IMR-90 (cell line): ENCODE results near the gene ABL1. TPM values are rescaled to one million over a fixed set of nuclear protein-coding genes. Genes with fewer than 3 reads are reported as not detected.

Source experiments
- ATAC-seq: fragments of 200-7000 bp; cut with Tn5 transposase; 2 replicates; pipeline ENCODE4 v1.9.1; 2020; ENCODE audit warnings: low read depth, mild to moderate bottlenecking, moderate library complexity
- BruUV-seq: library from RNA; stranded (reverse); fragments of 400-500 nt; replicated peaks from 2 replicates; lab custom pipeline; 2021; lab: Mats Ljungman, UMichigan
- CTCF ChIA-PET: fragments of 300-600 bp; formaldehyde crosslinking; extraction: SDS; loops from one replicate; lab custom pipeline; 2021; ENCODE audit warnings: antibody characterized with exemption; lab: Yijun Ruan, JAX
- POLR2A ChIA-PET: fragments of 300-600 bp; sonication (Branson Sonifier 250); formaldehyde crosslinking; loops from one replicate; lab custom pipeline; 2022; ENCODE audit warnings: antibody characterized with exemption; ENCODE audit not compliant: unreplicated experiment; lab: Charles Lee
- DNase-seq: peaks from one replicate; pipeline ENCODE4 v3.0.0; 2013
- H2AFZ ChIP-seq: replicated peaks from 2 replicates; pipeline ENCODE3; 2013; ENCODE audit warnings: low read length, mild to moderate bottlenecking; ENCODE audit not compliant: poor library complexity
- H2AK5ac ChIP-seq: 2 replicates; pipeline ENCODE4 v1.6.1; 2013; ENCODE audit warnings: low read depth, low read length, inconsistent platforms
- H2AK9ac ChIP-seq: replicated peaks from 2 replicates; pipeline ENCODE3; 2013; ENCODE audit warnings: mild to moderate bottlenecking, low read depth, low read length, moderate library complexity; ENCODE audit not compliant: poor library complexity
- H2BK120ac ChIP-seq: 2 replicates; pipeline ENCODE4 v1.6.1; 2013; ENCODE audit warnings: low read depth, low read length, inconsistent platforms
- H2BK15ac ChIP-seq: 3 replicates; pipeline ENCODE4 v1.6.1; 2013; ENCODE audit warnings: low read depth, low read length, inconsistent platforms
- H2BK20ac ChIP-seq: 2 replicates; pipeline ENCODE4 v1.6.1; 2013; ENCODE audit warnings: low read depth, mild to moderate bottlenecking, inconsistent platforms, low read length, moderate library complexity
- H2BK5ac ChIP-seq: 2 replicates; pipeline ENCODE4 v1.6.1; 2013; ENCODE audit warnings: mild to moderate bottlenecking, low read depth, low read length, inconsistent platforms; ENCODE audit not compliant: poor library complexity, severe bottlenecking
- H3K14ac ChIP-seq: replicated peaks from 2 replicates; pipeline ENCODE4 v1.6.1; 2013; ENCODE audit warnings: low read depth, low read length, inconsistent platforms
- H3K18ac ChIP-seq: 2 replicates; pipeline ENCODE4 v1.6.1; 2013; ENCODE audit warnings: low read depth, low read length, control low read depth
- H3K23ac ChIP-seq: 2 replicates; pipeline ENCODE4 v1.6.1; 2013; ENCODE audit warnings: low read depth, low read length, inconsistent platforms
- H3K27ac ChIP-seq: 2 replicates; pipeline ENCODE4 v1.5.1; 2013; ENCODE audit warnings: mild to moderate bottlenecking, control low read depth, low read length; ENCODE audit not compliant: insufficient read depth
- H3K27me3 ChIP-seq: 2 replicates; pipeline ENCODE4 v1.6.1; 2013; ENCODE audit warnings: low read length; ENCODE audit not compliant: control insufficient read depth, insufficient read depth
- H3K36me3 ChIP-seq: 2 replicates; pipeline ENCODE4 v1.6.1; 2013; ENCODE audit warnings: low read length, mixed read lengths; ENCODE audit not compliant: control insufficient read depth, insufficient read depth
- H3K4ac ChIP-seq: 2 replicates; pipeline ENCODE4 v1.6.1; 2013; ENCODE audit warnings: low read depth, low read length, inconsistent platforms
- H3K4me1 ChIP-seq: 2 replicates; pipeline ENCODE4 v1.6.1; 2013; ENCODE audit warnings: low read length, mixed read lengths; ENCODE audit not compliant: control insufficient read depth, insufficient read depth
- H3K4me2 ChIP-seq: 2 replicates; pipeline ENCODE4 v1.6.1; 2013; ENCODE audit warnings: low read depth, mild to moderate bottlenecking, control low read depth, low read length, moderate library complexity
- H3K4me3 ChIP-seq: 2 replicates; pipeline ENCODE4 v1.5.1; 2013; ENCODE audit warnings: low read depth, mild to moderate bottlenecking, control low read depth, low read length, moderate library complexity; ENCODE audit not compliant: insufficient read depth
- H3K56ac ChIP-seq: 2 replicates; pipeline ENCODE4 v1.6.1; 2013; ENCODE audit warnings: low read length, inconsistent platforms; ENCODE audit not compliant: insufficient read depth; ENCODE audit errors: extremely low read depth
- H3K79me1 ChIP-seq, 2 experiments: 2 replicates each; pipeline ENCODE4 v1.6.1; 2013; ENCODE audit warnings: low read length in 2 of 2, inconsistent platforms in 1 of 2, low read depth in 1 of 2
- H3K9ac ChIP-seq: 2 replicates; pipeline ENCODE4 v1.6.1; 2013; ENCODE audit warnings: low read depth, low read length, control low read depth
- H3K9me1 ChIP-seq: 2 replicates; pipeline ENCODE4 v1.6.1; 2013; ENCODE audit warnings: low read length, inconsistent platforms; ENCODE audit not compliant: insufficient read depth
- H3K9me3 ChIP-seq: 2 replicates; pipeline ENCODE4 v1.6.1; 2013; ENCODE audit warnings: low read length; ENCODE audit not compliant: control insufficient read depth, insufficient read depth
- H4K20me1 ChIP-seq: 2 replicates; pipeline ENCODE4 v1.6.1; 2013; ENCODE audit warnings: low read length, inconsistent platforms; ENCODE audit not compliant: insufficient read depth
- H4K5ac ChIP-seq: 2 replicates; pipeline ENCODE4 v1.6.1; 2013; ENCODE audit warnings: mild to moderate bottlenecking, low read depth, low read length, control low read depth
- H4K8ac ChIP-seq, 2 experiments: 2 replicates each; pipeline ENCODE4 v1.6.1; 2013; ENCODE audit warnings: low read depth in 2 of 2, low read length in 2 of 2, control low read depth in 1 of 2, inconsistent platforms in 1 of 2
- H4K91ac ChIP-seq: 2 replicates; pipeline ENCODE4 v1.6.1; 2013; ENCODE audit warnings: low read depth, low read length, inconsistent platforms; ENCODE audit not compliant: insufficient read depth
- BHLHE40 ChIP-seq: fragments of 150-350 bp; IDR thresholded peaks from 2 replicates; pipeline ENCODE4 v1.6.1; 2016; ENCODE audit warnings: mild to moderate bottlenecking, low read depth, low read length
- CEBPB ChIP-seq: IDR thresholded peaks from 2 replicates; pipeline ENCODE4 v1.6.1; 2012; ENCODE audit warnings: low read depth, low read length, improper control_type of control experiment
- CHD1 ChIP-seq: IDR thresholded peaks from 2 replicates; pipeline ENCODE4 v1.6.1; 2012; ENCODE audit warnings: low read depth, low read length, improper control_type of control experiment
- FOS ChIP-seq: fragments of 150-350 bp; IDR thresholded peaks from 2 replicates; pipeline ENCODE4 v1.6.1; 2016; ENCODE audit warnings: low read depth, low read length
- MAZ ChIP-seq: IDR thresholded peaks from 2 replicates; pipeline ENCODE4 v1.6.1; 2012; ENCODE audit warnings: low read depth, mild to moderate bottlenecking, low read length, improper control_type of control experiment, moderate library complexity, borderline replicate concordance
- RCOR1 ChIP-seq: IDR thresholded peaks from 2 replicates; pipeline ENCODE4 v1.6.1; 2012; ENCODE audit warnings: mild to moderate bottlenecking, low read length, improper control_type of control experiment; ENCODE audit not compliant: insufficient replicate concordance
- RFX5 ChIP-seq: IDR thresholded peaks from 2 replicates; pipeline ENCODE4 v1.8.0; 2012; ENCODE audit warnings: low read depth, mild to moderate bottlenecking, low read length, moderate library complexity
- SMC3 ChIP-seq: fragments of 150-350 bp; IDR thresholded peaks from 2 replicates; pipeline ENCODE4 v1.6.1; 2016; ENCODE audit warnings: low read depth, mild to moderate bottlenecking, antibody characterized with exemption, low read length, moderate library complexity
- USF2 ChIP-seq: fragments of 150-350 bp; IDR thresholded peaks from 2 replicates; pipeline ENCODE4 v1.6.1; 2017; ENCODE audit warnings: mild to moderate bottlenecking, antibody characterized with exemption, low read length, low read depth
- WGBS, 2 experiments: methylation state at CpG; one replicate each; pipeline versions ENCODE4 v1.1.5 to v1.1.7; 2013; ENCODE audit warnings: missing lambda C conversion rate in 2 of 2; ENCODE audit not compliant: insufficient read length in 1 of 2; ENCODE audit errors: extremely low coverage in 2 of 2; 5-methylcytosine and 5-hydroxymethylcytosine counted together
- dilution Hi-C: fragments of 300-500 bp; cut with HindIII; formaldehyde crosslinking; loops from one replicate; pipeline ENCODE4 v1.14.3; 2018; ENCODE audit warnings: low sequenced_read_pairs; ENCODE audit not compliant: unreplicated experiment
- in situ Hi-C: fragments of 300-500 bp; cut with MboI; formaldehyde crosslinking; loops from 3 replicates; pipeline ENCODE4 v1.14.3; 2019; ENCODE audit warnings: low sequenced_read_pairs, inconsistent platforms, mixed read lengths
- intact Hi-C: fragments of 100-400 bp; cut with micrococcal nuclease; formaldehyde crosslinking; loops from 2 replicates; pipeline ENCODE4 v1.10.0; 2022
- polyA plus RNA-seq, 3 experiments: library from polyadenylated mRNA; depleted of rRNA; stranded (reverse); fragments of >200 nt; gene quantifications; 2 replicates each; pipeline ENCODE4 v1.2.3, GENCODE V29; 2012; ENCODE audit warnings: low replicate concordance in 1 of 3
- total RNA-seq: library from RNA; depleted of rRNA; stranded (reverse); fragments of >200 nt; gene quantifications from 2 replicates; pipeline ENCODE4 v1.2.3, GENCODE V29; 2012

Gene ABL1
- total and polyA plus RNA-seq, 2 of the 4 experiments (the other 2 are of a cell fraction): 33.7 to 49.1 TPM

GRCh38 chr9:130852801-130853200, 17.7 kb downstream of the ABL1 start:
- H3K23ac ChIP-seq: no peak overlapping the region
- BruUV-seq: no TSS peak
- H2AK9ac ChIP-seq: no peak overlapping the region
- TF ChIP-seq MAZ: no peak
- no peak for TF ChIP-seq FOS
- TF ChIP-seq SMC3: no peak
- TF ChIP-seq RCOR1: no peak
- TF ChIP-seq CEBPB: no peak
- no peak for TF ChIP-seq CHD1
- no peak for TF ChIP-seq BHLHE40
- TF ChIP-seq RFX5: no peak
- no peak for TF ChIP-seq USF2
- no peak overlapping the region for H4K91ac ChIP-seq
- H3K18ac ChIP-seq: no peak overlapping the region
- in situ Hi-C loops (no loop called here), dilution Hi-C loops (no loop called here), intact Hi-C loops (no loop called here)
- peak overlapping the region in 1 of 2 experiments; percentile 22; a peak in 1 of 4 replicates for H4K8ac ChIP-seq
- H3K27me3 ChIP-seq: no peaks in the 10 kb centered on the region
- H3K56ac ChIP-seq: no peak overlapping the region
- no peak overlapping the region for H2AK5ac ChIP-seq
- no peak overlapping the region for H2BK15ac ChIP-seq
- H3K9me3 ChIP-seq: no peaks in the 10 kb centered on the region
- H2BK20ac ChIP-seq: no peak overlapping the region
- DNase-seq (no peak), ATAC-seq (no peak)
- no peak overlapping the region for H3K4me3 ChIP-seq
- peaks cover 51% of the 10 kb centered on the region for H4K20me1 ChIP-seq
- H2BK5ac ChIP-seq: no peak overlapping the region
- peaks cover 7% of the 10 kb centered on the region for H3K9me1 ChIP-seq
- no peak overlapping the region for H3K9ac ChIP-seq
- CTCF ChIA-PET: interaction anchor here (0.6 kb wide), 2 partner anchors 76 to 309 kb away, joined by 3 to 5 read pairs; no protein-coding TSS in a partner anchor
- no peak overlapping the region for H3K14ac ChIP-seq
- H3K27ac ChIP-seq: no peak overlapping the region
- no CpG with 5 or more reads among the region's 7 CpGs for WGBS, 2 experiments
- H3K79me1 ChIP-seq: peaks cover 7 to 67% of the 10 kb centered on the region in 2 experiments
- H4K5ac ChIP-seq: no peak overlapping the region
- peaks cover 28% of the 10 kb centered on the region for H3K36me3 ChIP-seq
- POLR2A ChIA-PET: no interaction called here
- H2BK120ac ChIP-seq: no peak overlapping the region
- no peak overlapping the region for H3K4me2 ChIP-seq
- H3K4me1 ChIP-seq: peaks cover 9% of the 10 kb centered on the region
- no peak overlapping the region for H2AFZ ChIP-seq
- no peak overlapping the region for H3K4ac ChIP-seq
